Spleen (tissue), 11 donors: ENCODE results near the gene USP24. TPM values are rescaled to one million over a fixed set of nuclear protein-coding genes. Genes with fewer than 3 reads are reported as not detected.

Source experiments
- DNase-seq: peaks from one replicate; pipeline ENCODE4 v3.0.0-alpha.2; 2020
- H3K27ac ChIP-seq, 8 donors: fragments of 200-600 bp; sonication (generic) in 7 of 8; 1 replicate in 4 of 8; 2 replicates in 4 of 8; pipeline versions ENCODE4 v1.5.0 to v1.8.0; 2016 to 2021; ENCODE audit warnings: inconsistent platforms in 4 of 8, mild to moderate bottlenecking in 4 of 8, moderate library complexity in 1 of 8
- H3K27me3 ChIP-seq, 7 donors: fragments of 200-600 bp; sonication (generic) in 6 of 7; replicated peaks in 1 of 7; 1 replicate in 4 of 7; 2 replicates in 3 of 7; pipeline versions ENCODE4 v1.5.0 to v1.8.0; 2016 to 2021; ENCODE audit warnings: inconsistent platforms in 3 of 7, mild to moderate bottlenecking in 1 of 7
- H3K36me3 ChIP-seq, 6 donors: fragments of 200-600 bp; sonication (generic) in 5 of 6; 1 replicate in 4 of 6; 2 replicates in 2 of 6; pipeline versions ENCODE4 v1.5.0 to v1.8.0; 2016 to 2021; ENCODE audit warnings: inconsistent platforms in 2 of 6
- H3K4me1 ChIP-seq, 6 donors: fragments of 200-600 bp; sonication (generic) in 5 of 6; 1 replicate in 3 of 6; 2 replicates in 3 of 6; pipeline versions ENCODE4 v1.5.0 to v1.8.0; 2016 to 2021; ENCODE audit warnings: inconsistent platforms in 3 of 6
- H3K4me3 ChIP-seq, 8 donors: fragments of 200-600 bp; sonication (generic) in 7 of 8; 1 replicate in 4 of 8; 2 replicates in 4 of 8; pipeline versions ENCODE4 v1.5.0 to v1.8.0; 2016 to 2021; ENCODE audit warnings: inconsistent platforms in 4 of 8, mild to moderate bottlenecking in 4 of 8, moderate library complexity in 2 of 8
- H3K9me3 ChIP-seq, 8 donors: fragments of 200-600 bp; sonication (generic) in 7 of 8; 1 replicate in 4 of 8; 2 replicates in 4 of 8; pipeline versions ENCODE4 v1.5.0 to v1.8.0; 2016 to 2021; ENCODE audit warnings: inconsistent platforms in 4 of 8
- CTCF ChIP-seq, 11 experiments: fragments of 200-600 bp in 7 of 11; fragments of 450-650 bp in 4 of 11; sonication (generic) in 4 of 11; IDR thresholded peaks in 8 of 11; conservative IDR thresholded peaks in 3 of 11; 1 replicate in 7 of 11; 2 replicates in 4 of 11; pipeline versions ENCODE4 v1.4.0 to v1.8.0; 2016 to 2021; ENCODE audit warnings: antibody characterized with exemption in 11 of 11, inconsistent platforms in 4 of 11, mild to moderate bottlenecking in 1 of 11
- POLR2A ChIP-seq, 3 donors: fragments of 450-650 bp; IDR thresholded peaks; one replicate each; pipeline ENCODE4 v1.5.1; 2017; ENCODE audit warnings: antibody characterized with exemption in 3 of 3, mild to moderate bottlenecking in 1 of 3
- POLR2AphosphoS5 ChIP-seq, 3 donors: sonication (generic); formaldehyde crosslinking; IDR thresholded peaks; one replicate each; pipeline ENCODE4 v1.5.1; 2017; ENCODE audit warnings: antibody characterized with exemption in 3 of 3
- WGBS, 5 donors: extraction: QIAGEN DNeasy Blood & Tissue Kit in 3 of 5; methylation state at CpG; one replicate each; pipeline versions ENCODE4 v1.1.5 to v1.1.7; 2013 to 2018; 5-methylcytosine and 5-hydroxymethylcytosine counted together
- intact Hi-C: fragments of 100-400 bp; cut with DNase I; formaldehyde crosslinking; loops from one replicate; pipeline ENCODE4 v1.15.0; 2023; ENCODE audit warnings: low total_unique reads
- polyA plus RNA-seq, 3 donors: library from polyadenylated mRNA; stranded (reverse); fragments of 200-250 nt; gene quantifications; one replicate each; pipeline ENCODE4 v1.2.1, GENCODE V29; 2013
- total RNA-seq, 7 donors: library from RNA; depleted of rRNA in 3 of 7; stranded (reverse); fragments of >200 nt in 3 of 7; fragmentation: NEBNext Ultra II Directional in 4 of 7; extraction: Animal tissue kit (Norgen Biotek cat#: 25700) in 4 of 7; gene quantifications; one replicate each; pipeline versions ENCODE4 v1.1.0 to v1.2.1, GENCODE V29; 2016 to 2021
- donor health status: healthy with polysubstance abuse.
- donor health status: DM: no; HTN: no; CAD: no; lungs with moderate emphysema.
- donor health status: DM: no; HTN: no; CAD: no.
- donor health status: Bipolar disorder and iron deficiency.
- donor health status: healthy.
- donor health status: DM: no; HTN: no; CAD: no.
- donor health status: DM: yes; HTN: yes; CAD: no.

The USP24 gene
- total and polyA plus RNA-seq, 10 donors, result 11.6 to 94.5 (median 70.1) TPM

GRCh38 chr1:55049271-55049913 is 165.8 kb downstream of the USP24 start:
- Histone ChIP-seq H3K4me1 (peaks cover 0 to 20% (median 3%) of the 10 kb centered on the region in 6 donors), H3K9me3 (no peaks in the 10 kb centered on the region), H3K4me3 (no peak overlapping the region), H3K27ac (no peak overlapping the region), H3K27me3 (no peaks in the 10 kb centered on the region), H3K36me3 (peaks cover 0 to 32% (median 0%) of the 10 kb centered on the region in 6 donors)
- intact Hi-C loops, result no loop called here
- WGBS, 5 donors, result 53 to 85% (median 77%) methylated on average over 4 to 9 of the region's 9 CpGs
- DNase-seq, result no peak
- TF ChIP-seq POLR2A (IDR thresholded peaks at IDR 0.05) (no peak), POLR2AphosphoS5 (IDR thresholded peaks at IDR 0.05) (no peak), CTCF (IDR thresholded peaks at IDR 0.05 in 8 of 11, conservative IDR thresholded peaks at IDR 0.05 in 3 of 11) (no peak)

GRCh38 chr1:55048453-55049270 is 166.5 kb downstream of the USP24 start:
- intact Hi-C loops, result no loop called here

GRCh38 chr1:55047611-55048010 is 167.6 kb downstream of the USP24 start:
- DNase-seq, result no peak
- 87 to 100% (median 97%) methylated on average over 3 of the region's 3 CpGs for WGBS, 5 donors

More at GRCh38 chr1:55048453-55049270, 166.5 kb downstream of the USP24 start:
- no peak for DNase-seq
- Histone ChIP-seq H3K4me1 (peaks cover 0 to 17% (median 3%) of the 10 kb centered on the region in 6 donors), H3K36me3 (peaks cover 0 to 36% (median 0%) of the 10 kb centered on the region in 6 donors), H3K27me3 (no peaks in the 10 kb centered on the region), H3K27ac (no peak overlapping the region), H3K9me3 (no peaks in the 10 kb centered on the region), H3K4me3 (no peak overlapping the region)
- 87 to 92% (median 87%) methylated on average over 10 to 11 of the region's 11 CpGs for WGBS, 5 donors
- TF ChIP-seq POLR2A (IDR thresholded peaks at IDR 0.05) (no peak), CTCF (IDR thresholded peaks at IDR 0.05 in 8 of 11, conservative IDR thresholded peaks at IDR 0.05 in 3 of 11) (no peak), POLR2AphosphoS5 (IDR thresholded peaks at IDR 0.05) (no peak)

More at GRCh38 chr1:55047611-55048010, 167.6 kb downstream of the USP24 start:
- Histone ChIP-seq H3K27me3 (no peaks in the 10 kb centered on the region), H3K4me3 (no peak overlapping the region), H3K4me1 (peaks cover 0 to 8% (median under 1%) of the 10 kb centered on the region in 6 donors), H3K9me3 (no peaks in the 10 kb centered on the region), H3K27ac (no peak overlapping the region), H3K36me3 (peaks cover 0 to 36% (median 0%) of the 10 kb centered on the region in 6 donors)
- intact Hi-C loops, result no loop called here
- TF ChIP-seq CTCF (IDR thresholded peaks at IDR 0.05 in 8 of 11, conservative IDR thresholded peaks at IDR 0.05 in 3 of 11), result no peak
- no peak for TF ChIP-seq POLR2AphosphoS5 (IDR thresholded peaks at IDR 0.05)
- TF ChIP-seq POLR2A (IDR thresholded peaks at IDR 0.05), result no peak
